ENCODE results near the gene KRTAP10-4. TPM values are rescaled to one million over a fixed set of nuclear protein-coding genes. Genes with fewer than 3 reads are reported as not detected.

The KRTAP10-4 gene
- polyA plus RNA-seq, 1 of the 3 experiments (the other 2 are of a cell fraction), result not detected

- no peak for DNase-seq
- Histone ChIP-seq H2AFZ (ENCODE audit: low read depth) (no peak overlapping the region), H3K27me3 (ENCODE audit: insufficient read depth) (peaks cover 17% of the 10 kb centered on the region; the same call in 1 of the 2 replicates), H3K4me2 (no peak overlapping the region), H3K4me3 (ENCODE audit: low read depth in 2 of 2, low read length in 1 of 2) (no peak overlapping the region), H3K9me2 (no peaks in the 10 kb centered on the region), H4K20me1 (ENCODE audit: insufficient read depth) (no peaks in the 10 kb centered on the region), H3K9ac (no peak overlapping the region), H3K79me2 (ENCODE audit: insufficient read depth) (no peaks in the 10 kb centered on the region), H3K36me3 (replicated peaks in 1 of 2; ENCODE audit: control insufficient read depth in 1 of 2, insufficient read depth in 2 of 2, low read length in 1 of 2) (no peaks in the 10 kb centered on the region), H3K9me3 (no peaks in the 10 kb centered on the region), H3F3A (replicated peaks; ENCODE audit: insufficient read depth) (no peaks in the 10 kb centered on the region), H3K4me1 (ENCODE audit: control insufficient read depth in 1 of 2, insufficient read depth in 2 of 2, low read depth in 1 of 2, low read length in 1 of 2) (no peaks in the 10 kb centered on the region), H3K27ac (ENCODE audit: low read depth in 2 of 2, low read length in 1 of 2) (no peak overlapping the region)
- CTCF ChIA-PET, result no interaction called here
- TF ChIP-seq FOXJ3 (CRISPR knock-in tag; IDR thresholded peaks at IDR 0.05), result no peak
- TF ChIP-seq FOSL2 (IDR thresholded peaks at IDR 0.05; ENCODE audit: borderline replicate concordance, low read depth), result no peak
- no peak for TF ChIP-seq REST (IDR thresholded peaks at IDR 0.05; ENCODE audit: low read depth, low read length)
- no peak for TF ChIP-seq MXI1 (IDR thresholded peaks at IDR 0.05; ENCODE audit: low read depth, low read length)
- TF ChIP-seq RAD21 (IDR thresholded peaks at IDR 0.05; ENCODE audit: low read length), result no peak
- TF ChIP-seq JUND (IDR thresholded peaks at IDR 0.05), result no peak
- TF ChIP-seq RCOR1 (IDR thresholded peaks at IDR 0.05; ENCODE audit: low read length), result no peak
- TF ChIP-seq CTCF (IDR thresholded peaks at IDR 0.05), result no peak
- TF ChIP-seq POLR2AphosphoS5 (IDR thresholded peaks at IDR 0.05; ENCODE audit: low read depth, low read length), result no peak
- TF ChIP-seq USF1 (IDR thresholded peaks at IDR 0.05; ENCODE audit: borderline replicate concordance, low read depth), result no peak
- TF ChIP-seq GABPA (IDR thresholded peaks at IDR 0.05; ENCODE audit: low read depth), result no peak
- no peak for TF ChIP-seq USF2 (IDR thresholded peaks at IDR 0.05; ENCODE audit: borderline replicate concordance, low read depth, low read length)
- TF ChIP-seq NFIC (IDR thresholded peaks at IDR 0.05; ENCODE audit: borderline replicate concordance), result no peak
- no peak for TF ChIP-seq IRF3 (IDR thresholded peaks at IDR 0.05; ENCODE audit: low read depth, low read length)
- no peak for TF ChIP-seq SMC3 (IDR thresholded peaks at IDR 0.05; ENCODE audit: low read depth, low read length)
- TF ChIP-seq GATA2 (CRISPR knock-in tag; IDR thresholded peaks at IDR 0.05), result no peak
- no peak for TF ChIP-seq SIN3A (IDR thresholded peaks at IDR 0.05; ENCODE audit: borderline replicate concordance, low read depth, low read length)
- no peak for TF ChIP-seq TCF12 (IDR thresholded peaks at IDR 0.05)
- TF ChIP-seq NRF1 (IDR thresholded peaks at IDR 0.05; ENCODE audit: low read depth, low read length), result no peak
- WGBS (ENCODE audit: low lambda C conversion rate), result 12% methylated on average over 11 of the region's 11 CpGs
- POLR2A ChIA-PET, result no interaction called here
Measured at GRCh38 chr21:44540741-44541288, 32.7 kb upstream of the KRTAP10-4 start.
